ENCODE measurements around the gene ZKSCAN7. TPM values are rescaled to one million over a fixed set of nuclear protein-coding genes. Genes with fewer than 3 reads are reported as not detected.
A peak's percentile ranks its signal among the peaks of the same experiment; 100 is the strongest.

Gene ZKSCAN7
- total and polyA plus RNA-seq, 2 donors (not counting 3 experiments of a cell fraction or from before 2014, with no cell fraction given): 0.75 to 1.9 TPM

GRCh38 chr3:44561076-44561475, 6.1 kb downstream of the ZKSCAN7 start:
- DNase-seq (ENCODE audit: low read depth, low spot score) (no peak), FAIRE-seq (no peak)
- H3K9me1 ChIP-seq (replicated peaks; ENCODE audit: control insufficient read depth, extremely low read depth, insufficient read depth, low read length): no peaks in the 10 kb centered on the region

GRCh38 chr3:44562147-44562546, 7.2 kb downstream of the ZKSCAN7 start:
- no peak overlapping the region for H3K4me3 ChIP-seq (replicated peaks in 1 of 3; ENCODE audit: insufficient read depth in 1 of 3, low read depth in 1 of 3, low read length in 3 of 3)
- no peaks in the 10 kb centered on the region for H3K9me1 ChIP-seq (replicated peaks; ENCODE audit: control insufficient read depth, extremely low read depth, insufficient read depth, low read length)
- DNase-seq (ENCODE audit: low read depth, low spot score) (no peak), FAIRE-seq (no peak)
- ChIA-PET POLR2A (no interaction called here), CTCF (no interaction called here)
- no peak overlapping the region for H2AFZ ChIP-seq (ENCODE audit: low read depth, low read length)
- H3K4me2 ChIP-seq (ENCODE audit: insufficient read depth, low read length): no peak overlapping the region
- no peaks in the 10 kb centered on the region for H3K4me1 ChIP-seq (ENCODE audit: control insufficient read depth, extremely low read depth, insufficient read depth, low read length)
- H4K20me1 ChIP-seq (replicated peaks; ENCODE audit: control insufficient read depth, extremely low read depth, insufficient read depth, low read length): no peaks in the 10 kb centered on the region
- H3K36me3 ChIP-seq (ENCODE audit: control insufficient read depth in 2 of 2, extremely low read depth in 1 of 2, insufficient read depth in 2 of 2, low read length in 2 of 2): no peaks in the 10 kb centered on the region
- BruUV-seq (replicated peaks): no TSS peak
- no peak overlapping the region for H3K27ac ChIP-seq (ENCODE audit: insufficient read depth, low read depth, low read length)
- TF ChIP-seq MAX (IDR thresholded peaks at IDR 0.05; ENCODE audit: insufficient read depth, insufficient read length) (no peak), FOS (IDR thresholded peaks at IDR 0.05; ENCODE audit: borderline replicate concordance, insufficient read depth, low read length) (no peak), GATA2 (IDR thresholded peaks at IDR 0.05; ENCODE audit: insufficient read depth, insufficient read length, low read depth, low read length) (no peak), EZH2 (IDR thresholded peaks at IDR 0.05; ENCODE audit: borderline replicate concordance, low read depth, low read length, severe bottlenecking) (no peak), MYC (IDR thresholded peaks at IDR 0.05; ENCODE audit: low read depth, low read length) (no peak), JUN (IDR thresholded peaks at IDR 0.05; ENCODE audit: borderline replicate concordance, insufficient read depth, insufficient read length, low read depth) (no peak), POLR2AphosphoS5 (IDR thresholded peaks at IDR 0.05; ENCODE audit: insufficient read depth, low read depth, low read length) (no peak)
- peaks cover 1% of the 10 kb centered on the region for H3K9me3 ChIP-seq (replicated peaks; ENCODE audit: control insufficient read depth, insufficient read depth, low read length)
- H3K27me3 ChIP-seq (ENCODE audit: control insufficient read depth in 2 of 2, insufficient read depth in 2 of 2, low read length in 2 of 2): no peaks in the 10 kb centered on the region
- H3K9ac ChIP-seq (replicated peaks; ENCODE audit: extremely low read depth, insufficient read depth, low read length): no peak overlapping the region
- dilution Hi-C loops (cut with MboI; ENCODE audit: extremely low pct_ligation_motif_present, low sequenced_read_pairs) (no loop called here), intact Hi-C loops (cut with micrococcal nuclease) (no loop called here)
- H3K79me2 ChIP-seq (ENCODE audit: control insufficient read depth, insufficient read depth, low read length): no peaks in the 10 kb centered on the region

More at GRCh38 chr3:44561076-44561475, 6.1 kb downstream of the ZKSCAN7 start:
- Histone ChIP-seq H3K4me2 (ENCODE audit: insufficient read depth, low read length) (no peak overlapping the region), H3K4me3 (replicated peaks in 1 of 3; ENCODE audit: insufficient read depth in 1 of 3, low read depth in 1 of 3, low read length in 3 of 3) (no peak overlapping the region), H3K27me3 (ENCODE audit: control insufficient read depth in 2 of 2, insufficient read depth in 2 of 2, low read length in 2 of 2) (no peaks in the 10 kb centered on the region), H3K27ac (ENCODE audit: insufficient read depth, low read depth, low read length) (no peak overlapping the region), H3K4me1 (ENCODE audit: control insufficient read depth, extremely low read depth, insufficient read depth, low read length) (peaks cover under 1% of the 10 kb centered on the region), H4K20me1 (replicated peaks; ENCODE audit: control insufficient read depth, extremely low read depth, insufficient read depth, low read length) (no peaks in the 10 kb centered on the region), H3K9me3 (replicated peaks; ENCODE audit: control insufficient read depth, insufficient read depth, low read length) (peaks cover 1% of the 10 kb centered on the region), H3K9ac (replicated peaks; ENCODE audit: extremely low read depth, insufficient read depth, low read length) (no peak overlapping the region), H2AFZ (ENCODE audit: low read depth, low read length) (no peak overlapping the region), H3K79me2 (ENCODE audit: control insufficient read depth, insufficient read depth, low read length) (no peaks in the 10 kb centered on the region), H3K36me3 (ENCODE audit: control insufficient read depth in 2 of 2, extremely low read depth in 1 of 2, insufficient read depth in 2 of 2, low read length in 2 of 2) (no peaks in the 10 kb centered on the region)
- no peak for TF ChIP-seq CTCF (IDR thresholded peaks at IDR 0.05; ENCODE audit: extremely low read depth in 1 of 2, insufficient read depth in 1 of 2, low read depth in 1 of 2, low read length in 2 of 2)
- peak; percentile 58 for TF ChIP-seq FOS (IDR thresholded peaks at IDR 0.05; ENCODE audit: borderline replicate concordance, insufficient read depth, low read length)
- intact Hi-C loops (cut with micrococcal nuclease): no loop called here
- no TSS peak for BruUV-seq (replicated peaks)
- dilution Hi-C loops (cut with MboI; ENCODE audit: extremely low pct_ligation_motif_present, low sequenced_read_pairs): no loop called here
- POLR2A ChIA-PET: no interaction called here
- CTCF ChIA-PET: no interaction called here
